Measurements from ENCODE around the gene MRFAP1L1. TPM values are rescaled to one million over a fixed set of nuclear protein-coding genes. Genes with fewer than 3 reads are reported as not detected.
"Not testable (repeated sequence)": the region's sequence is repeated elsewhere in the genome, so short reads cannot be mapped to it uniquely, and the experiment has no call there.

Gene MRFAP1L1
- total and polyA plus RNA-seq, 9 of the 15 experiments (the other 6 are each of a cell fraction or from before 2014, with no cell fraction given), result 37.6 to 111 (median 83.8) TPM

- ATAC-seq; DNase-seq (ENCODE audit: extremely low read depth in 1 of 4, low spot score in 3 of 4); H3K4me2 ChIP-seq (ENCODE audit: insufficient read depth, low read length); H4K20me1 ChIP-seq (replicated peaks; ENCODE audit: control insufficient read depth, insufficient read depth, low read length); in situ Hi-C loops (cut with MboI); H3K79me2 ChIP-seq (ENCODE audit: control insufficient read depth, insufficient read depth, low read length); H3K9ac ChIP-seq (ENCODE audit: insufficient read depth in 1 of 2, low read depth in 2 of 2, low read length in 2 of 2); H3K4me3 ChIP-seq; H3K27me3 ChIP-seq (ENCODE audit: control insufficient read depth in 2 of 2, insufficient read depth in 2 of 2, low read length in 2 of 2); intact Hi-C loops (cut with micrococcal nuclease); H3K36me3 ChIP-seq (ENCODE audit: control insufficient read depth, insufficient read depth, low read length); H3K9me1 ChIP-seq (ENCODE audit: control insufficient read depth, insufficient read depth, low read length); H2AFZ ChIP-seq (ENCODE audit: low read depth, low read length); H3K9me3 ChIP-seq (replicated peaks; ENCODE audit: control insufficient read depth, insufficient read depth, low read depth, low read length); BruUV-seq (replicated peaks); POLR2A ChIA-PET; CTCF ChIA-PET (ENCODE audit: low intra/inter-chr PET ratio); H3K27ac ChIP-seq (ENCODE audit: extremely low read depth, low read depth, low read length): not testable (repeated sequence)
- WGBS (ENCODE audit: insufficient coverage, low coverage, missing lambda C conversion rate), result 87% methylated on average over 14 of the region's 16 CpGs
- peak; percentile 87 for FAIRE-seq
- TF ChIP-seq ARHGAP35 (IDR thresholded peaks at IDR 0.05; ENCODE audit: partially characterized antibody), result peak; percentile 66
- TF ChIP-seq TSC22D4 (tag; IDR thresholded peaks at IDR 0.05), result 0 out of 2 replicates have a peak, but pooled peaks have one; percentile 32
- TF ChIP-seq NKRF (IDR thresholded peaks at IDR 0.05; ENCODE audit: borderline replicate concordance), result 0 out of 2 replicates have a peak, but pooled peaks have one; percentile 33
- TF ChIP-seq PHF20 (IDR thresholded peaks at IDR 0.05; ENCODE audit: partially characterized antibody), result peak; percentile 94
- TF ChIP-seq NFRKB (IDR thresholded peaks at IDR 0.05; ENCODE audit: low read depth), result peak; percentile 84; the same call in 1 of the 2 replicates
- H3K4me1 ChIP-seq (replicated peaks in 1 of 2; ENCODE audit: control insufficient read depth in 2 of 2, insufficient read depth in 2 of 2, low read length in 2 of 2), result peaks cover 18 to 46% of the 10 kb centered on the region in 2 experiments; a peak in 4 of 5 replicates
Observed at GRCh38 chr4:6725427-6725961, 15.8 kb upstream of the MRFAP1L1 start.
